Keratinocyte (primary cell): ENCODE data around the gene PAQR5. TPM values are rescaled to one million over a fixed set of nuclear protein-coding genes. Genes with fewer than 3 reads are reported as not detected.

Experiments
- DNase-seq: peaks from one replicate; pipeline ENCODE4 v3.0.0-alpha.2; 2011; ENCODE audit warnings: low read depth, missing footprints, low spot score
- FAIRE-seq: peaks from 2 replicates; lab custom pipeline; 2011; peaks lifted over from hg19 to GRCh38; lab: Jason Lieb, UNC
- H2AFZ ChIP-seq: 2 replicates; pipeline ENCODE4 v1.6.0; 2012; ENCODE audit warnings: low read length, control low read depth, inconsistent platforms; ENCODE audit not compliant: control insufficient read depth
- H3K27ac ChIP-seq: 2 replicates; pipeline ENCODE4 v1.5.1; 2011; ENCODE audit warnings: low read length; ENCODE audit not compliant: control insufficient read depth, insufficient read depth
- H3K27me3 ChIP-seq: 3 replicates; pipeline ENCODE4 v1.6.0; 2011; ENCODE audit warnings: low read length; ENCODE audit not compliant: control insufficient read depth, insufficient read depth; ENCODE audit errors: extremely low read depth
- H3K36me3 ChIP-seq, 2 experiments: 2 replicates in 1 of 2; 3 replicates in 1 of 2; pipeline ENCODE4 v1.5.1; 2011; ENCODE audit warnings: low read length in 2 of 2, mild to moderate bottlenecking in 1 of 2; ENCODE audit not compliant: control insufficient read depth in 2 of 2, insufficient read depth in 2 of 2; ENCODE audit errors: extremely low read depth in 1 of 2
- H3K4me1 ChIP-seq: 3 replicates; pipeline ENCODE4 v1.5.1; 2011; ENCODE audit warnings: low read length; ENCODE audit not compliant: control insufficient read depth, insufficient read depth; ENCODE audit errors: extremely low read depth
- H3K4me2 ChIP-seq: 3 replicates; pipeline ENCODE4 v1.6.0; 2011; ENCODE audit warnings: low read depth, low read length; ENCODE audit not compliant: control insufficient read depth, insufficient read depth; ENCODE audit errors: extremely low read depth
- H3K4me3 ChIP-seq, 3 experiments: fragments of 200-600 bp in 1 of 3; sonication (generic) in 1 of 3; 2 replicates in 2 of 3; 3 replicates in 1 of 3; pipeline ENCODE4 v1.5.1; 2011 to 2016; ENCODE audit warnings: low read length in 3 of 3, mild to moderate bottlenecking in 3 of 3, control low read depth in 2 of 3, inconsistent platforms in 1 of 3, low read depth in 1 of 3, mixed read lengths in 1 of 3, mixed run types in 1 of 3, moderate library complexity in 1 of 3; ENCODE audit not compliant: control insufficient read depth in 2 of 3, insufficient read depth in 2 of 3; ENCODE audit errors: extremely low read depth in 1 of 3
- H3K79me2 ChIP-seq: 2 replicates; pipeline ENCODE4 v1.6.0; 2012; ENCODE audit warnings: low read length; ENCODE audit not compliant: control insufficient read depth, insufficient read depth
- H3K9ac ChIP-seq: 3 replicates; pipeline ENCODE4 v1.6.0; 2011; ENCODE audit warnings: low read length; ENCODE audit not compliant: control insufficient read depth, insufficient read depth; ENCODE audit errors: extremely low read depth
- H3K9me1 ChIP-seq: 3 replicates; pipeline ENCODE4 v1.6.0; 2011; ENCODE audit warnings: low read length; ENCODE audit not compliant: control insufficient read depth, insufficient read depth; ENCODE audit errors: extremely low read depth
- H3K9me3 ChIP-seq: 2 replicates; pipeline ENCODE4 v1.5.1; 2012; ENCODE audit warnings: low read depth, low read length; ENCODE audit not compliant: control insufficient read depth
- H4K20me1 ChIP-seq: 3 replicates; pipeline ENCODE4 v1.6.0; 2011; ENCODE audit warnings: low read length; ENCODE audit not compliant: control insufficient read depth, insufficient read depth; ENCODE audit errors: extremely low read depth
- EZH2 ChIP-seq: IDR thresholded peaks from one replicate; pipeline ENCODE4 v1.6.1; 2012; ENCODE audit warnings: inconsistent platforms, mild to moderate bottlenecking, low read length, moderate library complexity
- dilution Hi-C: fragments of 300-500 bp; cut with MboI; formaldehyde crosslinking; loops from one replicate; pipeline ENCODE4 v1.7.0; 2020; ENCODE audit warnings: low sequenced_read_pairs; ENCODE audit not compliant: extremely low pct_ligation_motif_present
- polyA plus RNA-seq, 5 experiments: library from polyadenylated mRNA; depleted of rRNA in 3 of 5; stranded (reverse) in 3 of 5; stranded (forward) in 1 of 5; unstranded in 1 of 5; fragments of >200 nt; gene quantifications; 1 replicate in 1 of 5; 2 replicates in 3 of 5; 3 replicates in 1 of 5; pipeline versions ENCODE4 v1.2.1 to v1.2.3, GENCODE V29; 2011 to 2012; ENCODE audit warnings: missing spikeins in 2 of 5, low read depth in 1 of 5, low replicate concordance in 1 of 5
- TF ChIP-seq, protein P1 (sequence below), 3 experiments: IDR thresholded peaks in 1 of 3; conservative IDR thresholded peaks in 1 of 3; optimal IDR thresholded peaks in 1 of 3; 2 replicates in 2 of 3; 3 replicates in 1 of 3; pipeline versions ENCODE3 to v1.5.1; 2011; ENCODE audit warnings: low read length in 3 of 3, mild to moderate bottlenecking in 3 of 3, moderate library complexity in 2 of 3, control low read depth in 1 of 3, inconsistent platforms in 1 of 3; ENCODE audit not compliant: insufficient read depth in 2 of 3; ENCODE audit errors: extremely low read depth in 1 of 3

The PAQR5 gene
- polyA plus RNA-seq, 1 donor (not counting 4 experiments of a cell fraction or from before 2014, with no cell fraction given), result 0.30 TPM

DNA sequence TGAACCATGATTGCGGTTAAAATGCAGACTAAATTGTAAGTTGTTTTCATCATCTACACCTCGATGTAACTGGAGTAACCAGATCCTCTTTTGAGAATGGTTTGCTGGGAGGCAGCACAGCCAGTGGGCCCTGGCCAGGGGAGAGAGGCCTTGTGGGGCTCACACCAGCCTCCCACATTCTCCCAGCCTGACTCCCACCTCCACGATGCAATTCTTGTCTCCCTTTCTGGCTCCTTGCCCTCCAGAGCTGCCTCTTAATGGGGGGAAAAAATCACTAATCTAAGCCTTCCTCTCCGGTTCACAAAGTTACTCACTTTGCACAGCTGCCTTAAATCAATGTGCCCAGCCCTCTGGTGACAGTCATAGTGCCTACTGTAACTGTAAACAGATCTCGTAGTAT is 17.9 kb upstream of the PAQR5 start:
- DNase-seq, result no peak
- Histone ChIP-seq H3K4me2 (no peak overlapping the region), H4K20me1 (no peaks in the 10 kb centered on the region), H3K9me3 (no peaks in the 10 kb centered on the region), H3K36me3 (no peaks in the 10 kb centered on the region), H3K27ac (no peak overlapping the region), H3K4me3 (no peak overlapping the region), H3K4me1 (no peaks in the 10 kb centered on the region), H3K9ac (no peak overlapping the region), H3K27me3 (peaks cover 9% of the 10 kb centered on the region), H3K79me2 (no peaks in the 10 kb centered on the region), H3K9me1 (no peaks in the 10 kb centered on the region), H2AFZ (no peak overlapping the region)
- dilution Hi-C loops, result no loop called here
- FAIRE-seq, result no peak
- no peak for TF ChIP-seq EZH2
- TF ChIP-seq, protein P1, sequence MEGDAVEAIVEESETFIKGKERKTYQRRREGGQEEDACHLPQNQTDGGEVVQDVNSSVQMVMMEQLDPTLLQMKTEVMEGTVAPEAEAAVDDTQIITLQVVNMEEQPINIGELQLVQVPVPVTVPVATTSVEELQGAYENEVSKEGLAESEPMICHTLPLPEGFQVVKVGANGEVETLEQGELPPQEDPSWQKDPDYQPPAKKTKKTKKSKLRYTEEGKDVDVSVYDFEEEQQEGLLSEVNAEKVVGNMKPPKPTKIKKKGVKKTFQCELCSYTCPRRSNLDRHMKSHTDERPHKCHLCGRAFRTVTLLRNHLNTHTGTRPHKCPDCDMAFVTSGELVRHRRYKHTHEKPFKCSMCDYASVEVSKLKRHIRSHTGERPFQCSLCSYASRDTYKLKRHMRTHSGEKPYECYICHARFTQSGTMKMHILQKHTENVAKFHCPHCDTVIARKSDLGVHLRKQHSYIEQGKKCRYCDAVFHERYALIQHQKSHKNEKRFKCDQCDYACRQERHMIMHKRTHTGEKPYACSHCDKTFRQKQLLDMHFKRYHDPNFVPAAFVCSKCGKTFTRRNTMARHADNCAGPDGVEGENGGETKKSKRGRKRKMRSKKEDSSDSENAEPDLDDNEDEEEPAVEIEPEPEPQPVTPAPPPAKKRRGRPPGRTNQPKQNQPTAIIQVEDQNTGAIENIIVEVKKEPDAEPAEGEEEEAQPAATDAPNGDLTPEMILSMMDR (optimal IDR thresholded peaks at IDR 0.05 in 1 of 3, IDR thresholded peaks at IDR 0.05 in 1 of 3, conservative IDR thresholded peaks at IDR 0.05 in 1 of 3; ENCODE audit: extremely low read depth in 1 of 3, insufficient read depth in 2 of 3, low read length in 3 of 3), result no peak

DNA sequence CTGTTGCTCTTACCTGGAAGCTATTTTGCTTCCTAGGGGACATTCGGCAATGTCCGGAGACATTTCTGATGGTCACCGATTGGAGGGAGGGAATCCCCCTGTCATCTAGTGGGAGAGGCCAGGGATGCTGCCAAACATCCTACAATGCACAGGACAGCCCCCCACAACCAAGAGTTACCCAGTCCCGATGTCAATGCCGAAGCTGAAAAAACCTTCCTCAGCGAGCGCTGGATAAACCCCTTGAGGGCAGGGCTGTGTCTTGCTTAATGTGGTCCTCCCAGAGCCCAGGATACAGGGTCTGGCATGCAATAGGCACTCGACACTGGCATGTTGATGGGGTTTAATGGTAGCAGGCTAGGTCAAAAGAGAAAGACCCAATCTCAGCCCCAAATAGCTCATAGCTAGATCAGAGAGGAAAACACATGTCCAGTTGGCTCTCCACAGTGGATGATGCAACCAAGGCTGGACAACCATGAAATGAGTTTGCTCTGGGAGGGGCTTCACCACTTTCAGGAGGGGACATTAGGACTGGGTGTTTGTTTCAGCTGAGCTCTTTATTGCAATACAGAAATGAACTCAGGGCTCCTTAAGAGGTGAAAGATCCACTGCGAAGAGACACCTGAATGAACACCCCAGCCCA is 16.5 kb upstream of the PAQR5 start:
- no peak overlapping the region for H3K27ac ChIP-seq
- H3K79me2 ChIP-seq, result no peaks in the 10 kb centered on the region
- FAIRE-seq, result no peak
- no peak overlapping the region for H3K9ac ChIP-seq
- no peaks in the 10 kb centered on the region for H3K4me1 ChIP-seq
- no peak overlapping the region for H2AFZ ChIP-seq
- H3K36me3 ChIP-seq, result no peaks in the 10 kb centered on the region
- TF ChIP-seq, protein P1 (optimal IDR thresholded peaks at IDR 0.05 in 1 of 3, IDR thresholded peaks at IDR 0.05 in 1 of 3, conservative IDR thresholded peaks at IDR 0.05 in 1 of 3; ENCODE audit: extremely low read depth in 1 of 3, insufficient read depth in 2 of 3, low read length in 3 of 3), result no peak
- TF ChIP-seq EZH2, result no peak
- no peak for DNase-seq
- no peaks in the 10 kb centered on the region for H3K9me1 ChIP-seq
- dilution Hi-C loops, result no loop called here
- H3K27me3 ChIP-seq, result peaks cover 8% of the 10 kb centered on the region
- no peaks in the 10 kb centered on the region for H3K9me3 ChIP-seq
- H3K4me3 ChIP-seq, result no peak overlapping the region
- no peaks in the 10 kb centered on the region for H4K20me1 ChIP-seq
- H3K4me2 ChIP-seq, result no peak overlapping the region
